NCI-H510A treated with DMSO at 0.1 percent for 48 hours (cell line): ENCODE data around the gene LAMC1.
"Not testable (repeated sequence)": the region's sequence is repeated elsewhere in the genome, so short reads cannot be mapped to it uniquely, and the experiment has no call there.

ENCODE experiments used
- DNase-seq: peaks from one replicate; lab custom pipeline; 2025; lab: John Stamatoyannopoulos, UW

The LAMC1 gene

DNA sequence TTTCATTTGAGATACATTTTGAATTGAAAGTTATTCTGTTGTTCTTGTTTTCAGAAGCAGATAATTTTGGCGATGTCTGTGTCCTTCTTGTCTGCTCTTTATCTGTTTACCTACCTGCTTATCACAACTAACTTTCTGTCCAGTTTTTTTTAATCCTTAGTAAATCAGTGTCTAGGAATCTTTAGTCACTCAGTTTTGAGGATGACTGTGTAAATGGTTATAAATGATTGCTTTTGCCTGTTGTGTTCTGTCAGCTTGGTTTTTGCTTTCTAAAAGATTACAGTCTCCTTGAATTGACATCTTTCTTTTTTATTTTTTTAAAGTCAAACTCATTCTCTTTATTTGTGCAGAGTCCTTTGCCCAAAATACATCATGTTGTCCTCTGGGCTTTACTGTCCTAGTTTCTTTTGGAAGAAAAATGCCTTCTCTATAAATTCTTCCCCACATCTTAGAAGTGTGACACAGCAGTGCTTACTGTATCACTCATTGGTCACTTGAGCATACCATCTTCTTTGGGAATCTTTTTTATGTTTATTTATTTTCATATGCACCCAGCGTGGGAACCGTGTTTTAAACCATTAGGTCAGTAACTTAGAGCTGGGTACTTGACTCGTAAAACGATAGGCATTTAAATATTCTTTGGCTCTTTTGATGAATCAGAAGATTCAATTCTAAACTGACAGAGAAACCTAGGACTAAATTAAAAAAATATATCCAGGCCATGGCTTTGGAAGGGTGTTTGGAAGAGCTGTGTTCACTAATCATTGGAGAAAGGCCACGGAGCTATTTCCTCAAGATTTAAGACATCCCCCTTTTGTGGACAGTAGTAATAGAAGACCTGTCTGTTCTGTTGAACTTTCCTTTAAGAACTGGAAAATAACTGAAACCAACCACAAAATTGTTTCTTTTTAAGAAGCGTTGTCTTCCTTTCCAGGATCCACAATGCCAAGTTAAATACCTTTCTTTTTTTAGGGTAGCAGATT, 20.9 kb downstream of the LAMC1 start:
- DNase-seq, result no peak

- DNase-seq, result no peak
Observed at GRCh38 chr1:183044893-183045649, 21.9 kb downstream of the LAMC1 start.

DNA sequence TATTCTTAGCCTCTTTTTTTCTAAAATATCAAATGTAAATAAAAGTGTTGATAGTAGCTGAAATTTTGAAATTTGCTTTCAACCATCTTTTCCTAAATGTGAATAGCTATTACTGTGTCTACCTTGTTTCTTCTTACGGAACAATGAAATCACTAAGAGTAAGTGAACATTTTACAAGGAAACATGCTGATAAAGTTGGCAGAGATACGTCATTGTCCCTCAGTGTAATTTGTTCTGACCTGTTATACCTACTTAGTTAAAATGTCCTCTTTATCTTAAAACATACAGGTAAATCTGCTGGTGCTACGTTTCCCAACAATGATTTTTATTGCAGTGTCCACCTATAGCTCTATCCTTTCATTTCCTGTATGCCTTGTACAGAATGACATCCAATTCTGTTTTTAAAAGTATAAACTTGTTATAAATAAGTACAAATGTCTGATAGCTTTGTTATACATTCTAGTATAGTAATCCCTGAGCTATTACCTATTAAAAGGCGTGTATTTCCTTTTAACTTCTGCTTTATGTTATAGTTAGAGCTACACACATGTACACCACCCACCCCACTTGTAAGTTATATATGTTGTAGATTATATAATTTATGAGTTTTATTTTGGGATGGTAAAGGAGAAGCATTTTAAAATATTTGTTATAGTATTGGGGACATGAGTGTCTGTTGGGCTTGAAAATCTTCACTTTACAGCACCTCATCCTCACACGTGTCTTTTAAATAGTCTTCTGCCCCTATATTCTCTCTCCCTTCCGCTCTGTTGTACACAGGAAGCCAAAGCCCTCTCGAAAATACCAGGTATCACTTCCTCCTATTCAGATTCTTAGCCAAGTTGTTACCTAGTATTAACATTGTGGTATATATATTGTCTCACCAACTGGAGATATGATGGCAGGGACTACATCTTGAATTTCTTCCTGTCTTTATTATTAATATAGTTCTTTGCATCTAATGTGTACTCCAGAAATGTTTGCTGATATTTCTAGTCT, 25.2 kb downstream of the LAMC1 start:
- no peak for DNase-seq

DNA sequence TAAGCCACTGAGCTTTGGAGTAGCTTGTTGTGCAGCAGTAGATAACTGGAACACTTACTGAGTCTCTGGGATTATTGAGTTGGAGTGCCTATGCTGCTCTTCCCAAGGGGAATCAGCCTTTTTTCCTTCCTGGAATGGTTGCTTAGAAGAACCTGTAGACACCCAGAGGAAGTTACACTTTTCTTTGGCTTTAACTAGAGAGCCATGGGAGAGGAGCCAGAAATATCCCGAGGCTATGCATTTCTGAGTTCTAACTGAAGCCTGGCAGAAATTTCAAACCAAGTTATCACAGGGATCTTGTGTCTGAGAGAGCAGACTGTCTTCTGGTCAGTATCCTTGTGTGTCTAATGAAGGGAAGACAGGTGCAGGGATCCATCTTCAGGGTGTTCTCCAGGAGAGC, 28.3 kb downstream of the LAMC1 start:
- no peak for DNase-seq

DNA sequence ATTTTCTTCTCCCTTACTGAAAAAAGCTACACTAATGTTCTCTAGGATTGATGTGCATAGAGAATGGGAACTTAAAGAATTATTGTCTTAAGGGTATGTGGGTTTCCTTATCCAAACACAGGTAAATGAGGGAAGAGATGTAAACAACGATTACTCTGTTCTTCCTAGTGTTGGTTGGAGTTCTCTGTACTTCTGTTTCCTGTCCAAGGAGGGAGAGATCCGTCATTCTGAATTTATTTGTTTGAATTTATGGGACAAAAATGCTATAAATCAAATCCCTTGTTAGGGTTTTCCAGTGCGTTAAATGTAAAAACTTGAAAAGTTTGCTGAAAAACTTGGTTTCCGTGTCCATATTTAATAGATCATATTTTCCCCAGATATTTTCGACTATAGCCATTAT, 29.6 kb downstream of the LAMC1 start:
- DNase-seq, result no peak

- DNase-seq, result no peak
Observed at GRCh38 chr1:183058851-183059502, 35.8 kb downstream of the LAMC1 start.

- DNase-seq, result no peak
Observed at GRCh38 chr1:183061194-183061593, 38.0 kb downstream of the LAMC1 start.

DNA sequence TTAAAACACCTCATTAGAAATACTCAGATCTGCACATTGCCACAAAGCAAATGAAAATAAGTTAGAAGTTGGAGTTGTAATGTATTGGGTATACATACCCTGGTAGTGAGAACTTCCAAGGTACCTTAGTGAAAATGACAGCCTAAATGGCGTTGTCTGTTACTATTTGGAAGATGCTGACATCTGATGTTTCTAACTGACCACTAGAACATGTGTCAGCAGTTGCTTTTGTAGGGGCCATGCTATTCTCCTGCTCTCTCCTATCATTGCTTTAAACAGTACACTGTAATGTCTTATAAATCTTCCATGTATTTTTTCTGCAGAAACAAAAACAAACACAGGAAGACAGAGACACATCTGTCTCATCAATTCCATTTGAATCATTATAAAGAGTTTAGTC, 40.1 kb downstream of the LAMC1 start:
- DNase-seq, result no peak

GRCh38 chr1:183065168-183065706, 42.0 kb downstream of the LAMC1 start:
- DNase-seq, result no peak

DNA sequence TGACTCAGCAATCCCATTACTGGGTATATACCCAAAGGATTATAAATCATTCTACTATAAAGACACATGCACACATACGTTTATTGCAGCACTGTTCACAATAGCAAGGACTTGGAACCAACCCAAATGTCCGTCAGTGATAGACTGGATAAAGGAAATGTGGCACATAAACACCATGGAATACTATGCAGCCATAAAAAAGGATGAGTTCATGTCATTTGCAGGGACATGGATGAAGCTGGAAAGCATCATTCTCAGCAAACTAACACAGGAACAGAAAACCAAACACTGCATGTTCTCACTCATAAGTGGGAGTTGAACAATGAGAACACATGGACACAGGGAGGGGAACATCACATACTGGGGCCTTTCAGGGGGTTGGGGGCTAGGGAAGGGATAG, 43.2 kb downstream of the LAMC1 start:
- DNase-seq, result not testable (repeated sequence)

GRCh38 chr1:183069562-183070216, 46.5 kb downstream of the LAMC1 start:
- no peak for DNase-seq

DNA sequence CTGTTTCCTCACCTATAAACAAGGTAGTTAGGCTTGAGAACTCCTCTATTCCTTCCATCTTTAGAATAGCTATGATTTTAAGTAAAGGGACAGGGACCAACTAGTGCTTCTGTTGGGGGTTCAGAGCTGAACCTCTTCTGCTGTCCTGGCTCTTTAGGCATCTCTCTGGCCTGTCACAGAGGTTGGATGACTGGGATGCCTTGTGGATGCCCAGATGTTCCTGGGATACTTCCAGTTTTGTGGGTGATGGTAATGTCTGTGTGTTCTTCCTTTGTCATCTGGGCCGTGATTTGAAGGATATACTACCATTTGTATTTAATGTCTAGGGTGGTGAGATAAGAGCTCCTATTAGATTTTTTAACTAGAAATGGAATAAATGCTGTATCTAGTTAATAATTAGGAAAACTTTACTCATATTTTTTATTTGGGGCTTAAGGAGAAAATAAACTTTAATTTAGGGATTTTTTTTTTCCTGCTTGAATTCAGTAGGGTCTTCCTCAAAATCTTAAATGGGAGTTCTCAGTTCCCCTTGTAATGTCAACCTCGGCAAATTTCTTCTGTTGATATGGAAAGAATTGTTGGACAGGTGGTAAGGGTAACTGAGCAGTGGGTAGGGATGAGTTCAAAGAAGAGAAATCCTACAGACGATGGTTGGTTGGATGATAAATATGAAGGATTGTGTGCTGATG, 47.2 kb downstream of the LAMC1 start:
- DNase-seq, result no peak

DNA sequence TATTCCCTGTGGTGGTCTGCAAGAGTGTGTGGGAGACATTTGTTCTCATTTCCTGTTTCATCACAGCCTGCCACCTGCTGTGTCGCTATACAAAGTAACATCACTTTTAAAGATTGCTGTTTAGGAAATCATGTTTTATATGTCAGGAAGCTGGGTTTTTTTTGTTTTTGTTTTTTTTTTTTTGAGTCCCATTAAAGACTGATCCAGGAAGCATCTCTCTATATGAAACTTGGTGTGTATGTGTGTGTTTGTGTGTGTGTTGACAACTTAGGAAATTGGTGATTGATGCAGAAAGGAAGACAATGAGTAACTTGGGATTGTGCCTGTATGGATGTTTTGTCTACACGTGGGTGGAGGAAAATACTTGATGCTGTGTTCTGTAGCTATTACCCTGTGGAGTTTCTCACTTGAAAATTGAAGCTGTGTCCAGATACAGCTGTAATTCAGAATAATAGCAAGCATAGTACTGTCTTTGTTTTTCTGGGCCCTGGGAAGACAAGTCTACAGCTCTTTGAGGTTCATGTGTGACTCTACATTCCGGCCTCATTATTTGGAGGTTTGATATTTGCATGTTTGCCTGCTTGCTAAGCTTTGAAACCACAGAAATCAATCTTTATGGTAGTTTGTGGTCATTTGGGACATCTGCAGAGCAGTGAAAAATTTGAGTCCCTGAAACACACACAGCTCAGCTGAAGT, 47.9 kb downstream of the LAMC1 start:
- no peak for DNase-seq

- not testable (repeated sequence) for DNase-seq
Observed at GRCh38 chr1:183072595-183072994, 49.4 kb downstream of the LAMC1 start.

GRCh38 chr1:183073320-183073719, 50.1 kb downstream of the LAMC1 start:
- DNase-seq, result no peak

- DNase-seq, result no peak
Observed at GRCh38 chr1:183074215-183074614, 51.0 kb downstream of the LAMC1 start.

- no peak for DNase-seq
Observed at GRCh38 chr1:183075861-183076260, 52.6 kb downstream of the LAMC1 start.

DNA sequence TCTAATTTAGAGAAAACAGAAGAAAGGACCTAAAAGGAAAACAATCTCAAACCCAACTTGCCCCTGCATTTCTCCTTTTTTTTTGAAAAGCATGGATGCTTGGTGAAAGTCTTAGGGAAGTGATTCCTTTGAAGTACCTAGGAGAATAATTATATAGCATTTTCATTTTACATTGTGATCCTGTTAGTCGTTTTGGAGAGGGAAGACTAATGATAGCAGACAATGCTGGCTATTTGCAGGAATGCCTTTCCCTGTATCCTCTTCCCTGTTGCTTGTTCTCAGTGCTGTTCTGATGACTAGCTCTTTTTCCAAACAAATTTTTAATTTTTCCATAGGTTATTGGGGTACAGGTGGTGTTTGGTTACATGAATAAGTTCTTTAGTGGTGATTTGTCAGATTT, 53.9 kb downstream of the LAMC1 start:
- no peak for DNase-seq

GRCh38 chr1:183079712-183080388, 56.6 kb downstream of the LAMC1 start:
- no peak for DNase-seq
